Measurements from ENCODE around the gene CAMK2D.

CAMK2D gene

GRCh38 chr4:113480109-113480508 is 281.4 kb downstream of the CAMK2D start:
- TF ChIP-seq CTCF (conservative IDR thresholded peaks at IDR 0.05; ENCODE audit: low read depth, low read length) = no peak
- H3K4me3 ChIP-seq (ENCODE audit: low read length) = no peak overlapping the region
- no peak for DNase-seq (ENCODE audit: low read depth)

GRCh38 chr4:113478032-113478431 is 283.5 kb downstream of the CAMK2D start:
- TF ChIP-seq CTCF (conservative IDR thresholded peaks at IDR 0.05; ENCODE audit: low read depth, low read length) = no peak
- H3K4me3 ChIP-seq (ENCODE audit: low read length) = no peak overlapping the region
- no peak for DNase-seq (ENCODE audit: low read depth)

- TF ChIP-seq CTCF (conservative IDR thresholded peaks at IDR 0.05; ENCODE audit: low read depth, low read length) = no peak
- DNase-seq (ENCODE audit: low read depth) = no peak
Measured at GRCh38 chr4:113476800-113477199, 284.7 kb downstream of the CAMK2D start.

GRCh38 chr4:113474017-113474416 is 287.5 kb downstream of the CAMK2D start:
- no peak for TF ChIP-seq CTCF (conservative IDR thresholded peaks at IDR 0.05; ENCODE audit: low read depth, low read length)
- no peak for DNase-seq (ENCODE audit: low read depth)
- no peak overlapping the region for H3K4me3 ChIP-seq (ENCODE audit: low read length)

More at GRCh38 chr4:113476800-113477199, 284.7 kb downstream of the CAMK2D start:
- no peak overlapping the region for H3K4me3 ChIP-seq (ENCODE audit: low read length)

GRCh38 chr4:113472864-113473263 is 288.7 kb downstream of the CAMK2D start:
- no peak for TF ChIP-seq CTCF (conservative IDR thresholded peaks at IDR 0.05; ENCODE audit: low read depth, low read length)
- H3K4me3 ChIP-seq (ENCODE audit: low read length) = no peak overlapping the region
- no peak for DNase-seq (ENCODE audit: low read depth)

GRCh38 chr4:113471146-113471860 is 290.2 kb downstream of the CAMK2D start:
- DNase-seq (ENCODE audit: low read depth) = no peak
- no peak overlapping the region for H3K4me3 ChIP-seq (ENCODE audit: low read length)
- TF ChIP-seq CTCF (conservative IDR thresholded peaks at IDR 0.05; ENCODE audit: low read depth, low read length) = no peak

GRCh38 chr4:113469926-113470325 is 291.6 kb downstream of the CAMK2D start:
- TF ChIP-seq CTCF (conservative IDR thresholded peaks at IDR 0.05; ENCODE audit: low read depth, low read length) = no peak
- no peak for DNase-seq (ENCODE audit: low read depth)
- no peak overlapping the region for H3K4me3 ChIP-seq (ENCODE audit: low read length)
